ENCODE data around the gene PGM2L1. TPM values are rescaled to one million over a fixed set of nuclear protein-coding genes. Genes with fewer than 3 reads are reported as not detected.
A peak's percentile ranks its signal among the peaks of the same experiment; 100 is the strongest.
"Not testable (repeated sequence)": the region's sequence is repeated elsewhere in the genome, so short reads cannot be mapped to it uniquely, and the experiment has no call there.

The PGM2L1 gene
- total RNA-seq, 1 donor = 4.3 TPM

GRCh38 chr11:74345420-74345819 is 52.8 kb downstream of the PGM2L1 start:
- no peak for DNase-seq (ENCODE audit: low read depth)
- no peak for TF ChIP-seq CTCF (IDR thresholded peaks at IDR 0.05; ENCODE audit: insufficient read depth, low read length)
- H3K4me3 ChIP-seq (ENCODE audit: low read depth, low read length) = no peak overlapping the region

- TF ChIP-seq CTCF (IDR thresholded peaks at IDR 0.05; ENCODE audit: insufficient read depth, low read length) = no peak
- peak; percentile 13 for DNase-seq (ENCODE audit: low read depth)
- H3K4me3 ChIP-seq (ENCODE audit: low read depth, low read length) = no peak overlapping the region
These were observed 56.3 kb downstream of the PGM2L1 start for GRCh38 chr11:74341921-74342320.

GRCh38 chr11:74339619-74340018 is 58.6 kb downstream of the PGM2L1 start:
- DNase-seq (ENCODE audit: low read depth) = no peak
- no peak for TF ChIP-seq CTCF (IDR thresholded peaks at IDR 0.05; ENCODE audit: insufficient read depth, low read length)
- H3K4me3 ChIP-seq (ENCODE audit: low read depth, low read length) = no peak overlapping the region

- DNase-seq (ENCODE audit: low read depth) = no peak
- no peak overlapping the region for H3K4me3 ChIP-seq (ENCODE audit: low read depth, low read length)
- no peak for TF ChIP-seq CTCF (IDR thresholded peaks at IDR 0.05; ENCODE audit: insufficient read depth, low read length)
These were observed 59.3 kb downstream of the PGM2L1 start for GRCh38 chr11:74338963-74339362.

GRCh38 chr11:74333193-74333592 is 65.0 kb downstream of the PGM2L1 start:
- TF ChIP-seq CTCF (IDR thresholded peaks at IDR 0.05; ENCODE audit: insufficient read depth, low read length) = no peak
- H3K4me3 ChIP-seq (ENCODE audit: low read depth, low read length) = no peak overlapping the region
- DNase-seq (ENCODE audit: low read depth) = no peak

GRCh38 chr11:74332291-74332690 is 65.9 kb downstream of the PGM2L1 start:
- no peak for DNase-seq (ENCODE audit: low read depth)
- no peak overlapping the region for H3K4me3 ChIP-seq (ENCODE audit: low read depth, low read length)
- no peak for TF ChIP-seq CTCF (IDR thresholded peaks at IDR 0.05; ENCODE audit: insufficient read depth, low read length)

GRCh38 chr11:74331000-74331399 is 67.2 kb downstream of the PGM2L1 start:
- not testable (repeated sequence) for DNase-seq (ENCODE audit: low read depth); H3K4me3 ChIP-seq (ENCODE audit: low read depth, low read length)
